Head of caudate nucleus (tissue), 42 donors: ENCODE results near the gene ZC3H14.

Source experiments
- DNase-seq, 42 donors: peaks; one replicate each; pipeline versions ENCODE4 v3.0.0 to v3.0.0-alpha.2; 2020 to 2021; ENCODE audit warnings: mixed read lengths in 7 of 42
- intact Hi-C: fragments of 100-400 bp; cut with DNase I; formaldehyde crosslinking; loops from one replicate; pipeline ENCODE4 v1.15.0; 2022

The ZC3H14 gene

GRCh38 chr14:88597601-88598000, 34.8 kb downstream of the ZC3H14 start:
- intact Hi-C loops = no loop called here
- peak in 23 of 42 donors; percentile 10 to 81 (median 40) for DNase-seq

- intact Hi-C loops = no loop called here
- no peak for DNase-seq
Measured at GRCh38 chr14:88598097-88598675, 35.3 kb downstream of the ZC3H14 start.

- intact Hi-C loops = no loop called here
- DNase-seq = no peak
Measured at GRCh38 chr14:88599326-88599725, 36.5 kb downstream of the ZC3H14 start.

GRCh38 chr14:88599761-88600439, 37.1 kb downstream of the ZC3H14 start:
- intact Hi-C loops = no loop called here
- DNase-seq = no peak

- no peak for DNase-seq
- intact Hi-C loops = no loop called here
Measured at GRCh38 chr14:88604212-88604611, 41.4 kb downstream of the ZC3H14 start.

GRCh38 chr14:88605594-88605993, 42.8 kb downstream of the ZC3H14 start:
- intact Hi-C loops = no loop called here
- peak in 1 of 42 donors; percentile 28 for DNase-seq

GRCh38 chr14:88607829-88608228, 45.0 kb downstream of the ZC3H14 start:
- no peak for DNase-seq
- intact Hi-C loops = no loop called here

- DNase-seq = no peak
- intact Hi-C loops = no loop called here
Measured at GRCh38 chr14:88611878-88612277, 49.0 kb downstream of the ZC3H14 start.

GRCh38 chr14:88612981-88613380, 50.1 kb downstream of the ZC3H14 start:
- no peak for DNase-seq
- intact Hi-C loops = no loop called here

- no peak for DNase-seq
- intact Hi-C loops = no loop called here
Measured at GRCh38 chr14:88613552-88614010, 50.7 kb downstream of the ZC3H14 start.

- intact Hi-C loops = no loop called here
- DNase-seq = no peak
Measured at GRCh38 chr14:88614218-88614907, 51.5 kb downstream of the ZC3H14 start.

GRCh38 chr14:88616697-88617096, 53.9 kb downstream of the ZC3H14 start:
- intact Hi-C loops = no loop called here
- DNase-seq = no peak

- DNase-seq = no peak
- intact Hi-C loops = no loop called here
Measured at GRCh38 chr14:88617479-88617878, 54.6 kb downstream of the ZC3H14 start.

GRCh38 chr14:88618476-88618875, 55.6 kb downstream of the ZC3H14 start:
- intact Hi-C loops = no loop called here
- DNase-seq = no peak

GRCh38 chr14:88621100-88621499, 58.3 kb downstream of the ZC3H14 start:
- intact Hi-C loops = no loop called here
- no peak for DNase-seq

GRCh38 chr14:88625671-88626070, 62.8 kb downstream of the ZC3H14 start:
- intact Hi-C loops = no loop called here
- DNase-seq = no peak

GRCh38 chr14:88628033-88628432, 65.2 kb downstream of the ZC3H14 start:
- intact Hi-C loops = no loop called here
- DNase-seq = no peak

- intact Hi-C loops = no loop called here
- no peak for DNase-seq
Measured at GRCh38 chr14:88628462-88628861, 65.6 kb downstream of the ZC3H14 start.

GRCh38 chr14:88630565-88630964, 67.7 kb downstream of the ZC3H14 start:
- intact Hi-C loops = no loop called here
- no peak for DNase-seq

GRCh38 chr14:88631091-88631490, 68.3 kb downstream of the ZC3H14 start:
- no peak for DNase-seq
- intact Hi-C loops = no loop called here

- intact Hi-C loops = no loop called here
- no peak for DNase-seq
Measured at GRCh38 chr14:88632512-88632911, 69.7 kb downstream of the ZC3H14 start.
